ENCODE results near the gene ATG16L2. TPM values are rescaled to one million over a fixed set of nuclear protein-coding genes. Genes with fewer than 3 reads are reported as not detected.
"Not testable (repeated sequence)": the region's sequence is repeated elsewhere in the genome, so short reads cannot be mapped to it uniquely, and the experiment has no call there.

Gene ATG16L2
- polyA plus RNA-seq, 3 donors: 25.4 to 48.6 (median 45.4) TPM

DNA sequence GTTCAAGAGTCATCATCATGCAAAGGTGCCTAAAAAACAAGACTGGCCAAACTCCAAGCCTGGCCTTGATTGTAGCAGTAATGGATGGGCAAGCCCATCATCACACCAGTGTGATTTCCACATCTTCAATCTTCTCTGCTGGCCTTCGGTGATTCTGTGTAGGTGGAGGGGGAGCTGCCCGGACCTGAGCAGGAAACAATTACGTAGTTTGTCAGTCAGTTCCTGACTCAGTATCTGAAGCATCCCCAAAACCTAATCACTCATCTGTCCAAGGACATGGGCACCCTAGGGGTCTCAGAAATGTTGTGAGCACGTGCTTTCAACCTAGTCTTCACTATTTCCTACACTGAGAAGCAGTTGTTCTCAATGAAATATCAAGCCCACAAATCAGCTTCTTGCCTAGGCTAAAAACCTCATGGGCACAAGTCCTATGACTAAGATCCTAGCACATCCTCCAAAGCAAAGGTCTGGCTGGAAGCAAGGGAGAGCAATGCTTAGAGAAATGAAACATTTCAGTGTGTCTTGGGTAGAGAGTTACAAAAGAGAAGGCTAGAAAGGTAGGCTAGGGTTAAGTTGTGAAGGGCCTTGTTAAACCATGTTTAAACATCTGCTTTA is 24.6 kb downstream of the ATG16L2 start:
- DNase-seq: no peak

GRCh38 chr11:72840780-72841179 is 26.6 kb downstream of the ATG16L2 start:
- DNase-seq: no peak

DNA sequence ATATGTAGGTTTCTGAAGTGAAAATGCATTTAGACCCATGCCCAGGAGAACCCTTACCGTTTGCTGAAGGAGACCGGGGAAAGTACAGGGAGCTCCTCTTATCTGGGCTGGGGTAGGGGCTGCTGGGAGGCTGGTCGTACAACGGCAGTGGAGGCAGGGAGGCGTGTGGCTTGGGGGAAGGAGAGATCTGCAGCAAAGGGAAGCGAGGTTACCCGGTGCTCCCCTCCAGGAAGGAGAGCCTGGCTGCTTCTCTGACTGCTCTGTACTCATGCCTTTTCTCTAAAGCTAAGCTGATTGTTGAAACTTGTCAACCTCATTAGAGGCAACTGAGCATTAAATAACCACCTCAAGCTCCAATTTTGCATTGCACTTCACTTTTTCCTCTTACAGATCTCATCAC is 27.2 kb downstream of the ATG16L2 start:
- no peak for DNase-seq

DNA sequence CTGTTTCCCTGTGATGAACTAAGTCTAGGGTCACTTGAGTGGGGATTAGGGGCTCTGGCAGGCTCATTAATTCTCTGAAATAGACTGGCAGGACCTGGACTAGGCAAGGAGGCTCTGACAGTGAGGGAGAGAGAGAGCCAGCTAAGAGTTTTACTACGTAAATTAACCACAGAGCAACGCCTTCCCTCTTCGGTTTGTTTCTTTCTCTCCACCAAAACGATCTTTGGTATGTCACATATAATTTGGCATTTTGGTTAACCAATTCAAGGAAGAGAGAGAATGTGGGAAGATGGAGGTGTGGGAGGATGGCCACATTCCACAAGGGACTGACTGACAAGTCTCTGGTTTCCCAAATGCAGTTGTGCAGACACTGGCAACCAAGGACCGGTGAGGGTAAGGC is 27.9 kb downstream of the ATG16L2 start:
- DNase-seq: no peak

- DNase-seq: no peak
Measured at GRCh38 chr11:72842653-72843330, 28.6 kb downstream of the ATG16L2 start.

- peak; percentile 78 for DNase-seq
Measured at GRCh38 chr11:72844356-72844755, 30.1 kb downstream of the ATG16L2 start.

DNA sequence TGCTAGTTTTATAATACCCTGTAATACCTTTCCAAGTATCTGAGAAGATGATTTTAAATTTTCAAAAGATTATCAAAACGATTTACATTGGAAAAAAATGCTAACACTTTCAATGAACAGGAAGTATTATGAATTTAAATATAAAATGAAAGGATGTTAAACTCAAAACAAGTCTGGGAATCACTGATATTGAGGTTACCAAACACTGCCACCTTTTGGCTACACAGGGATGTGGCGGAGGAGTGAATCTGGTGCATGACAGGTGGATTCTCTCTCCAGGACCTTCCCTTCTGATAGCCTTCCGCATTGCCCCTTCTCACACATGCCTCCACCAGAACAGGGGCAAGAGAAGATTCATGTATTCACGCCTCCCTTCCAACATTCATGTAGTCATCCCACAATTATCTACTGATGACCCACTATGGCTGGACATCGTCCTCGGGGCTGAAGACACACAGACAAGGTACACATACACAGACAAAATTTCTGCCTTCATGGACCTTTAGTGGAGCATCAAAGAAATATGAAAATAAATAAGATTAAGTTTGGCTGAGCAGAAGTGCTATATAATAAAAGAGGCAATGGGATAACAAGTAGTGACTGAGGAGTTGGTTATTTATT is 34.7 kb downstream of the ATG16L2 start:
- DNase-seq: no peak

GRCh38 chr11:72850832-72851231 is 36.6 kb downstream of the ATG16L2 start:
- DNase-seq: no peak

- no peak for DNase-seq
Measured at GRCh38 chr11:72851726-72852125, 37.5 kb downstream of the ATG16L2 start.

DNA sequence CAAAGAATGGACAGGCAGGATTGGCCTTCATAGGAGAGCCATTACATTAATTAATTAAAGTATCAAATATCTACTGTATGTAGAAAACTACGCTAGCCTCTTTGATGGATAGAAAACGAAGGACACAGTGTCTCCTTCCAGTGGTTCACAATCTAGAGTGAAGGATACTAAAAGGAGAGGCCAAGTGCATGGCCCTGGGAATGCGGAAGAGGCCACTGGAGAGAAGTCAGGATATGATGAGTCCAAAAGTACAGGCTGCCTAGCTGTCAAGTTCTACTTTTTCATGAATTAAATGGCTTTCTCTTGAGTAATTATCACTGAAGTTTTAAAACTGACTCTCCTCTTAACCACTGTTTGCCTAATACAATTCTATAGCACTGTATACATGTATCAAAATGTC is 41.9 kb downstream of the ATG16L2 start:
- DNase-seq: no peak

- DNase-seq: no peak
Measured at GRCh38 chr11:72856551-72857345, 42.5 kb downstream of the ATG16L2 start.

DNA sequence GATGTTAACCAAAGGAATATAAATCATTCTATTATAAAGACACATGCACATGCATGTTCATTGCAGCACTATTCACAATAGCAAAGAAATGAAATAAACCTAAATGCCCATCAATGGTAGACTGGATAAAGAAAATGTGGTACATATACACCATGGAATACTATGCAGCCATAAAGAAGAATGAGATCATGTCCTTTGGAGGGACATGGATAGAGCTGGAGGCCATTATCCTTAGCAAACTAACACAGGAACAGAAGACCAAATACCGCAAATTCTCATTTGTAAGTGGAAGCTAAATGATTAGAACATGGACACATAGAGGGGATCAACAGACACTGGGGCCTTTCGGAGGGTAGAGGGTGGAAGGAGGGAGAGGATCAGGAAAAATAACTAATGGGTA is 44.1 kb downstream of the ATG16L2 start:
- not testable (repeated sequence) for DNase-seq

DNA sequence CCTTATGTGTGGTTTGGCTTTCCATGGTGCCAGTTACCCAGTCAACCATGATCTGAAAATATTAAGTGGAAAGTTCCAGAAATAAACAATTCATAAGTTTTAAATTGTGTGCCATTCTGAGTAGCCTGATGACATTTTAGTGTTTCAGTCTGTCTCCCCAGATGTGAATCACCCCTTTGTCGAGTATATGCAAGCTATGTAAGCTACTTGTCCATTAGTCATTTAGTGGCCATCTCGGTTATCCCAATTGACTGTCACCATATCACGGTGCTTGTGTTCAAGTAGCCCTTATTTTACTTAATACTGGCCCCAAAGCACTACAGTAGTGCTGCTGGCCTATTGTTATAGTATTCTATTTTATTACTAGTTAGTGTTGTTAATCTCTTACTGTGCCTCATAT is 44.9 kb downstream of the ATG16L2 start:
- no peak for DNase-seq

- DNase-seq: no peak
Measured at GRCh38 chr11:72860010-72860409, 45.8 kb downstream of the ATG16L2 start.

GRCh38 chr11:72860592-72860991 is 46.4 kb downstream of the ATG16L2 start:
- no peak for DNase-seq

- no peak for DNase-seq
Measured at GRCh38 chr11:72863091-72863490, 48.9 kb downstream of the ATG16L2 start.

- DNase-seq: no peak
Measured at GRCh38 chr11:72863916-72864315, 49.7 kb downstream of the ATG16L2 start.

GRCh38 chr11:72864702-72865655 is 50.8 kb downstream of the ATG16L2 start:
- peak; percentile 62 for DNase-seq

- DNase-seq: no peak
Measured at GRCh38 chr11:72867970-72868369, 53.8 kb downstream of the ATG16L2 start.

- DNase-seq: no peak
Measured at GRCh38 chr11:72869831-72870230, 55.6 kb downstream of the ATG16L2 start.

DNA sequence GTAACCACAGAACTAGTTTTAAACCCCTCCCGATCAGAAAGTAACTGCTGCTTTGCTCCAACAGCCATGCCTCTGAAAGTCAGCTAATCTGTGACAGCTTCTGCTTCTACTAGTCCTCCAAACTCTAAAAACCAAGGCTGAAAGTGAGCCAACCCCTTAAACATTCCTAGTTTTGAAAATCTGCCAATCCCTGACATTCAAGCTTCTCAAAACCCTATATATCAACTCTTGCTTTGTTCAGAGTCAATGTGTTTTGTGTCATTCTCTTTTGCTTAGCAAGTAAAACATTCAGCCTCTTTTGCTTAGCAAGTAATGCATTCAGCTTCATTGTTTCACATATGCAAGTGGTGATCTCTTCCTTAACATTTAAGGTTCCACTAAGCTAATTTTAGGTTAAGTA is 56.9 kb downstream of the ATG16L2 start:
- peak; percentile 52 for DNase-seq

Data from renal pelvis (tissue), 4 donors.